T-helper 1 cell (primary cell): ENCODE data around the gene APC.

Experiments
- DNase-seq, 5 donors: peaks; one replicate each; pipeline ENCODE4 v3.0.0-alpha.2; 2012 to 2020

The APC gene

GRCh38 chr5:112717506-112718082 lies 20.1 kb upstream of the APC start:
- DNase-seq = no peak

GRCh38 chr5:112718344-112718743 lies 19.3 kb upstream of the APC start:
- DNase-seq = no peak

DNA sequence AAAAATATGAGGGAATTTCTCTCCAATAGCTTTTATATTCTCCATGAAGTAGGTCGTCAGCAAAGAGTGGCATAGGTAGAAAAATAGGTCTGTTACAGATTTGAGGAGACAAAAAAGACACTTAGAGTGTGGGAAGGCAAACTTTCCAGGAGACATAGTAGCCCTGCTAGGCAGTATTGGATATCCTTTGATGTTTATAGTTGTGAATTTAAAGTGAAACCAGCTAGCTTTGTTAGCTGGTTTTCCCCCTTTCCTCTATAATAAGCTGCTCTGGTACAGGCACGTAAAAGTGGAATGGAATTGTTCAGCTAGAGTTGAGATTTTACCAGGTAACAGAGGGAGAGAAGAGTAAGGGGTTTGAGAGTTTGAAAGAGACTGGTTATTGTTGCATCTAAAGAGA lies 17.1 kb upstream of the APC start:
- DNase-seq = no peak

GRCh38 chr5:112724901-112725300 lies 12.8 kb upstream of the APC start:
- DNase-seq = no peak

DNA sequence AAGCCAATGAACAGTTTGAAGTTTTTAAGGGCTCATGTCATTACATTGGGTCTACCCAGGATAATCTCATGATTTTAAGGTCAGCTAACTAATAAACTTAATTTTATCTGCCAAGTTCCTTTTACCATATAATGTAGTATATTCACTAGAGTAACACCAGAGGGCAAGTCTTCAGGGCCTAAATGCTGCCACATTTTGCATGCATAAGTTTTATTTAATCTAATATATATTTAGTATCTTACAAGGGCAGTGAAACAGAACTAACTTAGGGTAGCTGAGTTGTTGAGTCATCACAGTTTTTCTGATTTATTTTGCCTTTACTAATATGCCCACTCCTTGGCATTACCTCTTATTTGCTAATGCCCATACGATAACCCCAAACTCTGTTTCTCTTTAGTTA lies 8.1 kb upstream of the APC start:
- DNase-seq = no peak

DNA sequence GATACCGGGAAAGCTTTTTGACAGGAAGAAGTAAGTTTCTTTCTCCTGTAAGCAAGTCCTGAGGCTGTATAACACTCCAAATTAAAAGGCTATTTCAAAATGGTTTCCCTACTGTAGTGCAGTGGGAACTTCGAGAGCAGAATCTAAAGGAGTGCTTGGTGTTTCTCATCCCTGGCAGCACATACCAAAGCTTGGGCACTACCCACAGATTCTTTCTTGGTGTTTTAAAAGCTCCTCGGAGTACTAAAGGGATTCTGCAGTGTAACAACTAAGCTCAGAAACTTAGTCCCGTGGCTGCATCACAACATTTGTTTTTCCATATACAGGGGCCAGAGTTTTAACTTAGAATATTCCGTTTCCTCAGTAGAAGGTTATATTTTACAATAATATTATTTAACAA lies 5.6 kb upstream of the APC start:
- DNase-seq = no peak

- DNase-seq = no peak
Measured at GRCh38 chr5:112733586-112733985, 4.1 kb upstream of the APC start.

DNA sequence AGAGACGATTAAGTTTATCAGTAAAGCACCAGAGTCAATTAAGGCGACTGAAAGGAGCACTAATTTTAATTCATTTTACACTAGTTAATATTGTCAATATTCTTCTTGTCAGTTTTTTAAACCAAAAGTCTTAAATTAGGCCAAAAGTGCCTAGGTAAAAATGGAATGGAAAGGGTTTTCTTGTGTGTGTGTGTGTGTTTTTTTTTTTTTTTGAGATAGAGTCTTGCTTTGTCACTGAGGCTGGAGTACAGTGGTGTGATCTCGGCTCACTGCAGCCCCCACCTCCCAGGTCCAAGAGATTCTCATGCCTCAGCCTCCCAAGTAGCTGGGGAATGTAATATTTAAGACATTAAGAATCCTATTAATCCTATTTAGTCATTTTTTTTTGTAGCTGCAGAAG lies 3.1 kb upstream of the APC start:
- DNase-seq = no peak

GRCh38 chr5:112735702-112736101 lies 2.0 kb upstream of the APC start:
- no peak for DNase-seq

DNA sequence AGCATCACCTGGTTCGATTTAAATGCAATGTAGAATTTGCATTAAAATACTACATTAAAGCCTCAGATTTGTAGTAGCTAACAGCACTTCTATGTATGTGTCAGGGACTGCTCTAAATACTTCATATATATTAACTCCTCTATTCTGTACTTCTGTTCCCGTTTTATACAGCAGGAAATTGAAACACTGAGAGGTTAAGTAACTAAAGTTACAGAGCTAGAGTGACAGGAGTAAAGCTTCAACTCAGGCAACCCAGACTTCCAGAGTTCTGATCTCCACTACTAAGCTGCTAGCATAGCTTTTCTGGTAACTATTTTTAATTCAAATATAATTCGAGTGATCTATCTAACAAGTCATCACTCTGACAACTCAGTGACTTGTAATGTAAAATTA lies 619 bp upstream of the APC start:
- DNase-seq = no peak

- DNase-seq = peak in 1 of 5 donors; percentile 1
Measured at GRCh38 chr5:112738191-112738560, 491 bp downstream of the APC start.

DNA sequence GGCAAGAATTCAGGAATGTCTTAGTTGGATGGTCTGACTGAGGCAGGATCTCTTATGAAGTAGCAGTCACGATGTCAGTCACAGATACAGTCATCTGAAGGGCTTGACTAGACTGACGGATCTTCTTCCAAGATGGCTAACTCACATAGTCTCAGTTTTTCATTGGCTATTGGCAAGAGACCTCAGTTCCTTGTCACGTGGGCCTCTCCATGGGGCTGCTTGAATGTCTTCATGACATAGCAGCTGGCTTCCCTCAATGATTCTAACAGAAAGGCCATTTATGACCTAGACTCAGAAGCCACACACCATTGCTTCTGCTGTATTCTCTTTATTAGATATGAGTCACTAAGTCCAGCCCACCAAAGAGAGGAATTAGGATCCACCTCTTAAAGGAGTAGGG lies 4.7 kb downstream of the APC start:
- DNase-seq = no peak

DNA sequence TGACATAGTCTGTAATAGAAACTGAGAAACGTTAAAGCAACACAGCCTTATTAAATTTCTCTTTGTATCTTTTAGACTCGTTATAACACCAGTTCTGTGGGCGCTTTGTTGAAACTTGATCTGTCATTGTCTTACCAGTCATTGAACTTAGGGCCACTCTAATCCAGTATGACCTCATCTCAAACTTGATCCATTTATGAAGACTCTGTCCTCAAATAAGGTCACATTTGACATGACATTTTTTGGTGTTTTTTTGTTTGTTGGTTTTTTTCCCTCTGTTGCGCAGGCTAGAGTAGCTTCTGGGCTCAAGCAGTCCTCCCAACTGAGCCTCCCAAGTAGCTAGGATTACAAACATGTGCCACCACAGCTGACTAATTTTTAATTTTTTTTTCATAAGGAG lies 5.9 kb downstream of the APC start:
- no peak for DNase-seq

- no peak for DNase-seq
Measured at GRCh38 chr5:112752335-112752734, 14.7 kb downstream of the APC start.

GRCh38 chr5:112755703-112756102 lies 18.0 kb downstream of the APC start:
- no peak for DNase-seq

DNA sequence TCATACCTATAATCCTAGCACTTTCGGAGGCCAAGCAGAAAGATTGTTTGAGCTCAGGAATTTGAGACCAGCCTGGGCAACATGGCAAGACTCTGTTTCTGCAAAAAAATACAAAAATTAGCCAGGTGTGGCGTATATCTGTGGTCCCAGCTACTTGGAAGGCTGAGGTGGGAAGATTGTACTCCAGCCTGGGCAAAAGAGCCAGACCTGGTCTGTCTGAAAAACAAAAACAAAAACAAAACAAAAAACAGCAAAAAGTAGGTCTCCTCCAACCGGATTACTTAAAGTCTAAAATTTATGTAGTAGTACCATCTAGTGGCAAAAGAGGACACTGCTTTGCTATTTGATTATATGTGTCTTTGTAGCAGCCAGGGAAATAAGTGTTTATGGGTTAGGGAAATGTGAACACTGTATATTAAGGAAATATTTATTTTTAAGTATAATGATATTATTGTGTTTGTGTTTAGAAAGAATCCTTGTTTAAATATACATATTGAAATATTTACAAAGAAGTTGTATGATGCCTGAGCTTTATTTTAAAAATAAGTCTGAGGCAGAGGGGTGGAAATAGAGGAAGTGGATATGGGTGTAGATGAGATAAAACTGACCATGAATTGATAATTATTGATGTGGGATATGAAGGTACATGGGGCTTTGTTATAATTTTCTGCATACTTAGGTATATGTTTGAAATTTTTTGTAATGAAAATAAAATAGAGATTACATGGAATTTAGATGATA lies 20.0 kb downstream of the APC start:
- DNase-seq = peak in 1 of 5 donors; percentile 62

DNA sequence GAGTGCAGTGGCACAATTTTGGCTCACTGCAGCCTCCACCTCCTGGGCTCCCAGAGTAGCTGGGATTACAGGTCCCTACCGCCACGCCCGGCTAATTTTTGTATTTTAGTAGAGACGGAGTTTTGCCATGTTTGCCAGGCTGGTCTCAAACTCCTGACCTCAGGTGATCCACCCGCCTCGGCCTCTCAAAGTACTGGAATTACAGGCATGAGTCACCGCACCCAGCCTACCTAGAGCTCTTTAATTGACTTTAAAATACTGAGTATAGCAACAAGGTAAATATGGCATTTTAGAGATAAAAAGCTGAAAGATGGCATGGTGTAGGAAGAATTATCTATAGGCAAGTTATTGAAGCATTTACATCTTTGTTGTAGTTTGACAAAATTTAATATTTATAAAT lies 21.0 kb downstream of the APC start:
- no peak for DNase-seq

- no peak for DNase-seq
Measured at GRCh38 chr5:112762113-112762810, 24.6 kb downstream of the APC start.

DNA sequence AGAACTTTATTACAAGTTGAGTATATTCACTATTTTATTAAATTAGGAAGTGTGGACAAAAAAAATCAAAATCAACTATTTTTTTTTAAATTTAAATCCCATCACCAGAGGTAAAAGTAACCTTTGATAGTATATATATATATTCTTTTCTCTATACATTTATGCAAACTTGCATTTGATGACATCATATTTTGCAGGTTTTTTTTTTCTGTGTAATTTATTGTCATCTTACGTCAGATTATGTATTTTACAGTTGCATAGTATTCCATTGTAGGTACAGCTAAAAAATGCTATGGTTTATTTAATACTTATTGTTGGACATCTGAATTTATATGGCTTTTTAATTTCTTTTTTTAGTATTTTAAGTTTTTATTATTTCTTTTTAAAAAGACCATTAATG lies 25.5 kb downstream of the APC start:
- DNase-seq = no peak

GRCh38 chr5:112772124-112772523 lies 34.4 kb downstream of the APC start:
- DNase-seq = no peak

GRCh38 chr5:112776301-112776856 lies 38.7 kb downstream of the APC start:
- DNase-seq = no peak

DNA sequence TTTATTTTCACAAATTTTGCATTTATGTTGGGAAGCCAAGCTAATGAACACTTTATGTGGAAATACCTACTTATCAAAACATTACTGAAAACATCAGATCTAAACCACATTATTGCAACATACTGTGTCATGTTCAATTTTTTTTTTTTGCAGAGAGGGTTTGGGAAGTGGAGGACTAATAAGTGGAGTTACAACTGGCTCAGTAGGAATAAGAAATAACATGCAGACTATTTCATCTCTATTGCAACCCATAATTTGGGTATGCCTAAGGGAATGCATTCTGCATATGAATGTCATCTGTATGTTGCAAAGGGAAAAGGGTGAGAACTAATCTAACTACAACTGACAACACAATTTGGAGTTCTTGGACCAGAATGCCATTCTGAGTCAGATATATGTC lies 41.8 kb downstream of the APC start:
- DNase-seq = no peak

DNA sequence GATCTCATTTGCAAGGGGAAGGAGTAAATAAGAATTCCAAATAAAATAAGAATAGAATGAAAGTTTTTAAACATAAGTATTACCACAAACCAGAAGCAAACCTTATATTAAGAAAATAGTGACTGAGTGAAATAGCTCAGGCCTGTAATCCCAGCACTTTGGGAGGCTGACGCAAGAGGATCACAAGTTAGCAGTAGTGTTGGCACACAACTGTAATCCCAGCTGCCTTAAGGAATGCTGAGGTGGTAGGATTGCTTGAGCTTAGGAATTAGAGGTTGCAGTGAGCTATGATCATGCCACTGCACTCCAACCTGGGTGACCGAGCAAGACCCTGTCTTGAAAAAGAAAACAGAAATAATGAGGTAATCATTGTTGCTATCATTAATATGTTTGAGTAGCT lies 47.0 kb downstream of the APC start:
- DNase-seq = no peak

GRCh38 chr5:112787261-112787660 lies 49.6 kb downstream of the APC start:
- DNase-seq = no peak
